ENCODE results near the gene SYT13.
"Not testable (repeated sequence)": the region's sequence is repeated elsewhere in the genome, so short reads cannot be mapped to it uniquely, and the experiment has no call there.

The SYT13 gene

DNA sequence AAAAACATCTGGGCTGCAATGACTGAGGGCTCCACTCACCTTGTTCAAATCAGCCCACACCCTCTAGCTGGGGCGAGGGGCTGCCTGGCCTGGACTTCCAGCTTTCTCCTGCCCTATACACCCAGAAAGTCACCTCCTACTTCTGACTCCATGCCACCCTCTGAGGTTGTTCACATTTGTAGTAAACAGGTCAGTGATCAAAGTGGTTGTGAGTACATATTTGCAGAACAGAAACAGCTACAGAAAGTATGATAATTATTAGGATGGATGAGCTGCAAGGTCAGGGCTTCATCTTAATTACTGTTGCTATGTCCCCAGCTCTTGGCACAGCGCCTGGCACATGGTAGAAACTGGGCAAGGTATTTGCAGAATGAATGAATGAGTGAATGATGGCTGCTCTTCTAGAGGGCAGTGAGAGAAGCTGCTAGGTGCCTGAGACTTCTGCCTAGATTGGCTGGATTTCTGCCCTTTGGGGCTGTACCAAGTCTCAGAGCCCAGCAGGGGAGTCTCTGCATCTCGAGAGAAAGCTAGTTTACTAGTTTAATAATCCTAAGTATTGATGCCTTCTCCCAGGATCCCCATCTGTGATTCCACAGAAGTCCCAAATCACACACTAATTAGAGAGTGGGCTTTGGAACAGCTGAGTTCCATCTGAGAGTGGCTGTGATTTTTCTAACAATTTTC, 36.0 kb downstream of the SYT13 start:
- DNase-seq (ENCODE audit: low read depth in 2 of 3, low spot score in 1 of 3), result no peak

DNA sequence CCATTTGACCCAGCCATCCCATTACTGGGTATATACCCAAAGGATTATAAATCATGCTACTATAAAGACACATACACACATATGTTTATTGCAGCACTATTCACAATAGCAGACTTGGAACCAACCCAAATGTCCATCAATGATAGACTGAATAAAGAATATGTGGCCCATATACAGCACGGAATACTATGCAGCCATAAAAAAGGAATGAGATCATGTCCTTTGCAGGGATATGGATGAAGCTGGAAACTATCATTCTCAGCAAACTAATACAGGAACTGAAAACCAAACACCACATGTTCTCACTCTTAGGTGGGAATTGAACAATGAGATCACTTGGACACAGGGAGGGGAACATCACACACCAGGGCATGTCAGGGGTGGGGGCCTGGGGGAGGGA, 36.8 kb downstream of the SYT13 start:
- DNase-seq (ENCODE audit: low read depth in 2 of 3, low spot score in 1 of 3), result not testable (repeated sequence)

DNA sequence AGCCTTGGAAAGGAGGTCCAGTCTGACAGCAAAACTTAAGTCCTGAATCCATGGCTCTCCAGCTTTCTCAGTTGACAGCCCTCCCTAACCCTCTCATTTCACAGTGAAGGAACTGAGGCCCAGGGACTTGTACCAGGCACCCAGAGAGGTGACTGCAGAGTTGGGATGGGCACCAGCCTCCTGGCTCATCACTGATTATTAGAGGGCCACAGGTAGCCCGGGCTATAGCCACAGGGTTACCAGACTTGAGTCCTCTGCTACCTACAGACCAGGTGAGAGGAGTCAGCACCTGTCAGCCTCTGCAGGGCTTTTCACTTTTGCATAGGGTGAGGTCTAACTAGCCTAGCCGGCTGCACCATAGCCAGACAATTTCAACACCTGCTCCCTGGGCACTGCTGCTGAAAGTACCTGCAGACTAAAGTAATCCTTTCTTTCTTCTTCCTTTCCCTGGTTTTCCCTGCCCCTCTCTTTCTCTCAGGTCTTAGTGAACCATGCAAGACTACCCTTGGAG, 37.6 kb downstream of the SYT13 start:
- no peak for DNase-seq (ENCODE audit: low read depth in 2 of 3, low spot score in 1 of 3)

DNA sequence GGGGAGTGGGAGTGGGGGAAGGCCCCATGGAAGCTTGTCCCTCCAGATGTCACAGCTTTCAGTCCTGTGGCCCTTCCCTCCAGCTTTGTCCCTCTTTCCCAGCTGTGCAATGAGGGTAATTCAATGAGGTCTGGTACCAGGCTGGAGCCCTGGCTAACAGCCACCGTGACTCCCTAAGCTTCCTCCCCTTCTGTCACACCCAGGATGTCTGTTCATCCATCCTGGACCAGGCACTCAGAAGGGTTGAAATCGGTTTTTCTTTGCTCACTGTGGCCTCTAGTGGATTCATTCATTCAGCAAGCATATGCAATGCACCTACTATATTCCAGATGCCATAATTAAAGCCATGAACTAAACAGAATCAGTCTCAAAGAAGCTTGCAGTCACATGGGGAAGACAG, 38.7 kb downstream of the SYT13 start:
- DNase-seq (ENCODE audit: low read depth in 2 of 3, low spot score in 1 of 3), result no peak

DNA sequence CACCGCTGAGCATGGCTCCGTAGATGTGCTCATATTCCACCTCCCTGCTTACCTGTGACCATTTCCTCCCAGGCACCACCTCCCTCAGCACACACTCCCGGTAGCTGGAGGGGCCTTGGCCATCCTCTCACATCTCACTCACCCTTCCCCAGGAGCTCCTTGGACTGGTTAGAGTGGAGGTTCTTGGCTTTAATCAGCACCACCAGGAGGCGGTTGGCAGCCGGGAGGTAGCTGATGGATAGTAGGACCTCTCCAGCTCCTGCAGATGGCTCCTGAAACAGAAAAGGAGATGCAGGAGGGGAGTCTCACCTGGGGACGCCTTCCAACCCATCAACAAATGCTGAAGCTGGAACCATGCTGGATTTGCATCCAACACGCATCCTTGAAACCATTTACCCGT, 39.9 kb downstream of the SYT13 start:
- DNase-seq (ENCODE audit: low read depth in 2 of 3, low spot score in 1 of 3), result no peak

DNA sequence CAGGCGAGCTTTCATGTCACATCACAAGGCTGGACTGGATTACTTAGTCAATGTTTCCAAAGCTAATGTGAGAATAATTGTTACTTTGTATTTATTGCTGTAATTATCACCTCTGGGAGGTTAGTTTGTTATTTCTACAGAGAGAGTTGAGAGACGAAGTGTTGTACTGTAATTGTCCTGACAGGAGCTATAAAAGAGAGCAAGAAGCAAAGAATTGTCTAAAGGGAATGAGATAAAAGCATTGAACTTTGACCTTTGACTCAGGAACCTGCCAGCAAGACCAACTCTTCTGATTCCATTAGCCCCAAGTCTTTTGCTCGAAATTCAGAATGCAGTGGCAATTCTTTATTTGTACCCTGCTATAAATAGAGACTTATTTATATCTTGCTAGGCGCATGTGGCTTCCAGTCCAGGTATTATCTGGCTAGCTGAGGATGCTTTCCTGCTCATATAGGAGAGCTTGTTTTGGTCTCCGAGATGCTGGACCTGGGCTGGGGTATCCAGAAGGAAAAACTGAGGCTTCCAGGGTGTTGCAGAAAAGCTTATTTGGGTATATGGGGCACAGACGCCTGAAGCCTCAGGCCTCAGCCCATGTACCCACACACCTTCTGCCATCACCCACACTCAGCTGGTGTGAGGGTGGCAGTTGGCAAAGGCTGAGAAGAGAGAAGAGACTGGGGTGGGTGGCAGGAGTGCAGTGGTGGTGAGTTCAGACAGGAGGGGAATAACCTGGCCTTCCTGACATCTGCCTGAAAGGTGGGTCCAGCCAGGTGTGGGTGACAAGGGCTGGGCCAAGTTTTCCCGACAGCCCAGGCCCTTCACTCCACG, 40.7 kb downstream of the SYT13 start:
- DNase-seq (ENCODE audit: low read depth in 2 of 3, low spot score in 1 of 3), result no peak

DNA sequence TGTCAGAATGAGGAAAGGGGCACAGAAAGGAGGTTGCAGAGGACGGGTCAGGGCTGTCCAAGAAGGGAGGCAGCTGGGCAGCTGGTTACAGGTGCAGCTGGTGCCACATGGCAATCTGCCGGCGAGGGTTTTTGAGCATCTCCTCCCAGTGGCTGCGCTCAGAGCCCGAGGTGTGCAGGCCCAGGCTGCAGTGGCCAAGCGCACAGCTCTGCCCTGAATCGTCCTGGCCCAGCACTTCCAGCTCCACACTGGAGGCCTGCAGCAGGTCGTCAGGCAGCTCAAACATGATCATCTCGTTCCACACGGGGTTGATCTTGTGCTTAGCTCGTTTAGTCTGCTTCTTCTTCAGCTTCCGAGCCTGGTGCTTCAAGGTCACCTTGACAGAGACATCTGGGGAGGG, 42.2 kb downstream of the SYT13 start:
- DNase-seq (ENCODE audit: low read depth in 2 of 3, low spot score in 1 of 3), result no peak

DNA sequence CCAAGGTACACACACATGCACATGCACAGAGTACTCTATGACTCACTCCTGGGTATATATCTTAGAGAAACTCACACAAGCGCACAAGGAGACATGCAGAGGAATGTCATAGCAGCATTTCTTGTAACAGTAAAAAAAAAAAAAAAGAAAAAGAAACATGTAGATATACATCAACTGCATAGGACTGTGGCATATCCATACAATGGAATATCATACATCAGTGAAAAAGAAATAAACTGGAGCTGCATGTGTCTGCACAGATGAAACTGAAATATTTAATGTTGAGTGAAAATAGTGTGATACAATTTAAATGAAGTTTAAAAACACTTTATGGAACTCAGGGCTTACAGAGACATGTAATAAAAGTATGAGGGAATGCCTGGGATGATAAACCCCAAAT, 46.4 kb downstream of the SYT13 start:
- DNase-seq (ENCODE audit: low read depth in 2 of 3, low spot score in 1 of 3), result no peak

DNA sequence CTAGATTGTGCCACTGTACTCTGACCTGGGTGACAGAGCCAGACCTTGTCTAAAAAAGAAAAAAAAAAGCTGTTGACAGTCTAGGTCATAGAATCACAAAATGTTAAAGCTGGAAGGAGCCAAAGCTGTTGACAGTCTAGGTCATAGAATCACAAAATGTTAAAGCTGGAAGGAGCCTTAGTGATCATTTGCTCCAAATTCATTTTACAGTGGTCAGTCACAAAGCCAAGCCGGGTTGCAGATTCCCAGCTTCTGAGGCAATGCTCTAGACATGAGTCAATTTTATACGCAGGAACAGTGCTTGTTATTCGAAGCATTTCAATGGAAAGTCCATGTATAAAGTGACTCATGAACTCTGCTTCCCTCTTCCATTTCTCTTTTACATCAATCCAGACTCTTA, 47.4 kb downstream of the SYT13 start:
- no peak for DNase-seq (ENCODE audit: low read depth in 2 of 3, low spot score in 1 of 3)

DNA sequence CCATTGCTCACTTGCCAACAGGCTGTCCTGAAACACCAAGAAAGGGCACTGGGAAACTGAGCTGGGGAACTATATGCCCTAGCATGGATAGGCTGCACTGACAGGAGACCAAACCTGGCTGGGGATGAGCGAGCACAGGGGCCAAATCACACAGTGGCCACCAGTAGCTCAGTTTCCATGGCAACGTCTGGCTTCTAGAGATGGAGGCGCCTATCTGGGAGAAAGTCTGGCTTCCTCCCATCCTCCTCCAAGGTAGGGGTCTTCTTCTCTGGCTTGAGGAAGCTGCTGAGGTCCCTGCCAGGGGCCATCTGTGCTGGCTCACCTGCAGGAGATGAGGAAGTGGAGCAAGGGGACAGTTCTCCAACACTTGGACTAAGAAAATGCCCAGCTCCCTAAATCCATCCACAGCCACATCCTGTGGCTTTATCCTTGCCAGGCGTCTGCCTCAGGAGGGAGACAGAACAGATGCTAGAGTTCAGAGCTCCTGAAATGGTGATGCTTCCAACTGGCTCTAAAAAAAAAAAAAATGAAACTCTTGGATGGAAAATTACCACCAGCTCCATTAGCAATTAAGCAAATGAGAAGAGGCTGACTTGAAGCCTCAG, 48.3 kb downstream of the SYT13 start:
- no peak for DNase-seq (ENCODE audit: low read depth in 2 of 3, low spot score in 1 of 3)

DNA sequence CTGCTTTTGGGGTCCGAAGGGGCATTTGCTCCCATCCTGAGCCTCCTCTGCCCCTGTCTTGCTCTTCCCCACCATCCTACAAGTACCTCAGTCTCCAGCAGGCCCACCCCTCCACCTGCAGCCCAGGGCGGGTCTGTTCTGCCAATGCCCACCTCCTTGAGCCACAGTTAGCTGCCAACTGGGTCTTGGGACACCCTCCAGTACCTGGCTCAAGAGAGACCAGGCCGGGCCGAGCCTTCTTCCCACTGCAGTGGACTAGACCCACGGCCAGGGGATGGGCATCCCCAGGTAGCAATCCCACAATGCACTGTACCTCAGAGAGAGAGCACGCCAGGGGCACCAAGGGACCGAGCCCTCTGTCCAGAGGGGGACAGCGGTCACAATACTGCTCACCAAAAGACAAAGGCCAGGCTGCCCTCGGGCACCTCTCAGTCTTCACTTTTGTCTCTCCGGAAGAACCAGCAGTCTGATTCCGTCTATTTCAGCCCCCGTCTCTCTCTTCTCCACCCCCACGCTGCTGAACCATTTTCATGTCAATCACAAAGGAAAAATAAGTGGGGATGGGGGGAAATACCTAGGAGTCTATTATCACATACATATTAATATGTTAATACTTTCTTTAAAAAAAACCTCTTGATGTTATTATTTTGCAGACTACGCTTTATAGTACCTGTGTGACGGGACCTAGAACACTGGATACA, 51.7 kb downstream of the SYT13 start:
- no peak for DNase-seq (ENCODE audit: low read depth in 2 of 3, low spot score in 1 of 3)

DNA sequence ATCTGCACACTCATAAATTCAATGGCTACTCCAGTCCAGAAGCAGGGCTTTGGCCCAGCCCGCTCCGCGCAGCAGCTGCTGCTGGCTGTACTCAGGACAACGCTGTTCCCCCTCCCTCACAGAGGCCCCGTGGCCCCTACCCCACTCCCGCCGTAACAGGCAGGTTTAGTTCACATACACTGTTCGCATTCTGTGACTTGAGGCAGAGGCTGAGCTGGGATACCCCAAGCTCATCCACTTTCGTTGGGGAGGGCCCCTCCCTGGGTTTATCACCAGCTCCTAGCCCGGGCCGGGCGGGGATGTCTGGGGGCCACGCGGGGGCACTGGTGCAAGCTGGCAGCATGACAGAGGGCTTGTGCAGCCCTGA, 52.4 kb downstream of the SYT13 start:
- DNase-seq (ENCODE audit: low read depth in 2 of 3, low spot score in 1 of 3), result no peak

DNA sequence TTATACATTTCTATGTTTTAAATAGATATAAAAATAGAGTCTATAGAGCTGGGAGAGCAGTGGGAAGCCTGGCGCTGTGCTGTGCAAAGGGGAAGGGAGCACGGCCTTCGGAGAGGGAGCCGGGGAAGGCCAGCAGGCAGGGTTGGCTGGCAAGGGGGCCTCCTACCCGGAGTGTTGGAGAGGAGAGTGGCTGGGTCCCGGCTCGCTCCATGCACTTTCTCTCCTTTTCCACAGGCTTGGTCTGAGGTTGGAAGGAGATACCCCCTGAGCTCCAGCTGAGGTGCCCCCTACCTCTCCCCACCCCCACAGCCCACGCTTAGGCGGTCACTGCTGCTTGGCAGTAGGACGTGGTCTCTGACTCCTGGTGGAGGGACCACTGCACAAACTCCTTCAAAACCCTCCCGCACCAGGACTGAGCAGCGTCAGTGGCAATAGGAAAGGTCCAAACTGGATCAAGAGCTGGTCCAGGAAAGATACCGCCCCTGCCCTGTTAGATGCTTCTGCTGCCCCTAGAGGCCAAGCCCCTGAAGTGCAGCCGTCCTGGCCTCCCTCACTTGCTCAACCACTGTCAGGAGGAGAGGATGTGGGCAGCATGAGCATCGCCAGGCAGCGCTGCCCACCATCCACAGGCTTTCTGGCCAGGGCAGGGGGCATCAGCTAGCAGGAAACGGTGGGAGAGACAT, 52.9 kb downstream of the SYT13 start:
- peak; percentile 48 to 67 (median 57) for DNase-seq (ENCODE audit: low read depth in 2 of 3, low spot score in 1 of 3)

DNA sequence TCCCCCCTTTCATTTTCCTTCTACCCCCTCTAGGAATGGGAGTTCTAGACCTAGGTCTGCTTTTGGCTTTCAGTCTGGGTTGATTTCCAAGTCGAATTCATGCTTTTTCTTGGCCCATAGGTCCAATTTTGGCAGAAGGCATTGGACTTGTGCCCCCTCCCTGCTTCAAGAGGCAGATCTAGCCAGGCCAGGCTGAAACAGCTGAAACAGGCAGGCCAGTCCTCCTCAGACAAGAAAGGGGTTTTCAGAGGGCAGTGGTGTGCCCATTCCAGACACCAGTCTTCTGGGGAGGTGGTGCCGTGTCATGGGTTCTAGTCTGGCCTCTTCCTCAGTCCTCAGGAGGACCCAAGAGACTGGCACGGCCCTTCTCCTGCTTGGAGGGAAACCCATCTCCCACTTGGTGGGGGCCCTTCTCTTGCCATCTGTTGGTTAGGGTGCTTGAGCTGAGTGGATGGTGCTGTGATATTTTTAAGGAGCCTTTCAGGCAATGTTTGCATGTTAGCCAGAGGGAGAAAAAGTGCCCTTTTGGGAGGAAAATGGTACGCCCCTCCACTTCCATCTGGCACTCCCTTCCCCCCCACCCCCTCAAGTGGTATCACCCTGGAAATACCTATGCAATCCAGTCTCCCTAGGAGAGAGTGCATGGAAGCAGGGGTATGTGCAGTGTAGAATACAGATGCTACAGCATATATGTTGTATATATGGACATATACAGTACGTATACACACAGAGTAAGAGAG, 53.6 kb downstream of the SYT13 start:
- DNase-seq (ENCODE audit: low read depth in 2 of 3, low spot score in 1 of 3), result no peak

DNA sequence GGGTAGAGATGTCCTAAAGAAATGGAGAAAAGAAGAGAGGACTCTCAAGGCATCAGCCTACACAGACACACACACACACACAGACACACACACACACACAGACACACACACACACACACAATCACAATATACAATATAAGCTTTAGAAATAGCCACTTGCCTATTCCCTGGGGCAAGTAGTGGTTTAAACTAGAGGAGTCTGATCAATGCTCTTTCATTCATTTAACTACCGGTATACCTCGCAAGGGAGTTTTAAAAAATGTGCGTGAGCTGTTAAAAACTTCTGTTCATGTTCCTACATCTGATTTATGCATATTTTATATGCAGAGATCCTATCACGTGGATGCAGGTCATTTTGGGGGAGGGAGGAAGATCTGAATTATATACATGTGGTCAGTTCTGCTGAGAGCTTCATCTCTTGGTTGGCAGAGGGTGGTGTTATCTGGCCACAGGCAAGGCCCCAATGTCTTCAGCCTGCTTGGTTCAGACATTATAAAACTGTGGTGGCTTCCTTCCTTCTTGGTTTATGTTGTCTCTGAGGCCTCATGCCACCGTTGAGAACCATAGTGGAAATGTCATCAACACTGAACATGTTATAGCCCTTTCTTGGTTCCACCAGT, 56.6 kb downstream of the SYT13 start:
- DNase-seq (ENCODE audit: low read depth in 2 of 3, low spot score in 1 of 3), result no peak

DNA sequence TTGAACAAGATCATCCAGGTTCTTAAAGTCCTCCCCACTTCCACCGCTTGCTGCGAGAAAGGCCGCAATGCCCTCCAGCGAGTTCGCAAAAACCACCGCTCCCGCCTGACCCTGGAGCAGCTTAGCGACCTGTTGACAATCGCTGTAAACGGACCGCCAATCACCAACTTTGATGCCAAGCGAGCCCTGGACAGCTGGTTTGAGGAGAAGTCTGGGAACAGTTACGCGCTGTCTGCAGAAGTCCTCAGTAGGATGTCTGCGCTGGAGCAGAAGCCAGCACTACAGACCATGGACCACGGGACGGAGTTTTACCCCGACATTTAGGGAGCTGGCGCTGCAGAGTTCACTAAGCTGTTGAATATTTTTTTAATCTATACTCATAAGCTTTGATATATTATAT, 58.3 kb downstream of the SYT13 start:
- no peak for DNase-seq (ENCODE audit: low read depth in 2 of 3, low spot score in 1 of 3)

DNA sequence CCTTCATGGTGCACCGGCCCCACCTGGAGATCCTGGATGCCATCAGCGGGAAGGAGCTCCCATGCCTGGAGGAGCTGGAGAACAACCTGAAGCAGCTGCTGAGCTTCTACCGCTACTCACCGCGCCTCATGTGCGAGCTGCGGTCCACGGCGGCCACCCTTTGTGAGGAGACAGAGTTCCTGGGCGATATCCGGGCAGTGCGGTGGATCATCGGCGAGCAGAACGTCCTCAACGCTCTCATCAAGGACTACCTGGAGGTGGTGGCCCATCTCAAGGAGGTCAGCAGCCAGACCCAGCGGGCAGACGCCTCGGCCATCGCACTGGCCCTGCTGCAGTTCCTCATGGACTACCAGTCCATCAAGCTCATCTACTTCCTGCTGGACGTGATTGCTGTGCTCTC, 59.2 kb downstream of the SYT13 start:
- DNase-seq (ENCODE audit: low read depth in 2 of 3, low spot score in 1 of 3), result no peak

DNA sequence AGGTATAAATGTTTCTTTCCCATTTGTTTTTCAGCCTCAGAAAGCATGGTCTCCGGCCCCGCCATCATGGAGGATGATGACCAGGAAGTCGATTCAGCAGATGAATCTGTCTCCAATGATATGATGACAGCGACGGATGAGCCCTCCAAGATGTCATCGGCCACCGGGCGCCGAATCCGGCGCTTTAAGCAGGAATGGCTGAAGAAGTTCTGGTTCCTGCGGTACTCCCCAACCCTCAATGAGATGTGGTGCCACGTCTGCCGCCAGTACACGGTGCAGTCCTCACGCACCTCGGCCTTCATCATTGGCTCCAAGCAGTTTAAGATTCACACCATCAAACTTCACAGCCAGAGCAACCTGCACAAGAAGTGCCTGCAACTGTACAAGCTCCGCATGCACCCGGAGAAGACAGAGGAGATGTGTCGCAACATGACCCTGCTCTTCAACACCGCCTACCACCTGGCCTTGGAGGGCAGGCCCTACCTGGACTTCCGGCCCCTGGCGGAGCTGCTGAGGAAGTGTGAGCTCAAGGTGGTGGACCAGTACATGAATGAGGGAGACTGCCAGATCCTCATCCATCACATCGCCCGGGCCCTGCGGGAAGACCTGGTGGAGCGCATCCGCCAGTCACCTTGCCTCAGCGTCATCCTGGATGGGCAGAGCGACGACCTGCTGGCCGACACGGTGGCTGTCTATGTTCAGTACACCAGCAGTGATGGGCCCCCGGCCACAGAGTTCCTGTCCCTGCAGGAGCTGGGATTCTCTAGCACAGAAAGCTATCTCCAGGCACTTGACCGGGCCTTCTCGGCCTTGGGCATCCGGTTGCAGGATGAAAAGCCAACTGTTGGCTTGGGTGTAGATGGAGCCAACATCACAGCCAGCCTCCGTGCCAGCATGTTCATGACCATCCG, 59.9 kb downstream of the SYT13 start:
- no peak for DNase-seq (ENCODE audit: low read depth in 2 of 3, low spot score in 1 of 3)

DNA sequence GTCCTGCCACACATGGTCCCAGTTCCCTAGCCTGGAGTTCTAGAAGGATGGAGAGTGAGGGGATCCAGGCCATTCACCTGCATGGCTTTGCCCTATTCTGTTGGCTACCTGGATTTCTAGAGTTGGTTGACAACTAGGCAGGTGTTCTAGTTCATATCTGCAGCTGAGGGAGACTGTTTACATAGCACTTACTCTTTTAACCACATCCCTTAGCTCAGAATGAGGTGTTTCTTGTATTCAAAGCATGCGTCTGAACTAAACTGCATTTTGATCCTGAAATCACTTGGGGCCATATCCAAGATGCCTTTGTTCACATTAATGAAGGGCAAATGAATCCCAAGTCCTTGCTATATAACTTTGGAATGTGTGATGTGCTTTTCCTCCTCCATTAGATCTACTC, 60.9 kb downstream of the SYT13 start:
- DNase-seq (ENCODE audit: low read depth in 2 of 3, low spot score in 1 of 3), result no peak

Measured in stimulated activated CD4-positive, alpha-beta T cell treated with anti-CD3 and anti-CD28 coated beads, Interleukin-12 subunit alpha, Interleukin-12 subunit beta, amount 100 ng/mL, for 48 hours (primary cell).